Myocyte (in vitro differentiated cells): ENCODE data around the gene PPP4R2. TPM values are rescaled to one million over a fixed set of nuclear protein-coding genes. Genes with fewer than 3 reads are reported as not detected.

Experiments
- DNase-seq: peaks from one replicate; pipeline ENCODE4 v3.0.0-alpha.2; 2012; ENCODE audit warnings: low read depth
- total RNA-seq: library from RNA; depleted of rRNA; stranded (reverse); fragments of >200 nt; gene quantifications from 2 replicates; pipeline ENCODE4 v1.2.3, GENCODE V29; 2014

PPP4R2 gene
- total RNA-seq, 1 donor from 2014 or later: 95.2 TPM

DNA sequence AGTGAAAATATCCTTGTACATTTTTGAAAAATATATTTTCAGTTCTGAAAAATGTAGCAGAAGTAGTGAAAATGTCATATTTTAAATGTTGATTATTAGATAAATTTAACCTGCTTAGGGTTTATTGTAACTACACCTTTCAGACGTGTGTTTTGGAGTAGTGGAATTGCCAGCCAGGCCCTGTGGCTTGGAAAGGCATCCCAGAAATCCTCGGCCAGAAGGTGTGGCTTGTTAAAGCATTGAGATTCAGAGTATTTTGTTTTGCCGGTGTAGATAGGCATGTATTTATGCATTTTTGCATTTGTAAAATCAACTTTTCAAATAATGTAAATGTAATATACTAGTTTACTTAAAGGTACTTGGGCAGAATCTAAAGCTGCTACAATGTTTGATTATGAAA is 71.8 kb downstream of the PPP4R2 start:
- DNase-seq: peak; percentile 62

GRCh38 chr3:73069187-73069586 is 72.6 kb downstream of the PPP4R2 start:
- no peak for DNase-seq

DNA sequence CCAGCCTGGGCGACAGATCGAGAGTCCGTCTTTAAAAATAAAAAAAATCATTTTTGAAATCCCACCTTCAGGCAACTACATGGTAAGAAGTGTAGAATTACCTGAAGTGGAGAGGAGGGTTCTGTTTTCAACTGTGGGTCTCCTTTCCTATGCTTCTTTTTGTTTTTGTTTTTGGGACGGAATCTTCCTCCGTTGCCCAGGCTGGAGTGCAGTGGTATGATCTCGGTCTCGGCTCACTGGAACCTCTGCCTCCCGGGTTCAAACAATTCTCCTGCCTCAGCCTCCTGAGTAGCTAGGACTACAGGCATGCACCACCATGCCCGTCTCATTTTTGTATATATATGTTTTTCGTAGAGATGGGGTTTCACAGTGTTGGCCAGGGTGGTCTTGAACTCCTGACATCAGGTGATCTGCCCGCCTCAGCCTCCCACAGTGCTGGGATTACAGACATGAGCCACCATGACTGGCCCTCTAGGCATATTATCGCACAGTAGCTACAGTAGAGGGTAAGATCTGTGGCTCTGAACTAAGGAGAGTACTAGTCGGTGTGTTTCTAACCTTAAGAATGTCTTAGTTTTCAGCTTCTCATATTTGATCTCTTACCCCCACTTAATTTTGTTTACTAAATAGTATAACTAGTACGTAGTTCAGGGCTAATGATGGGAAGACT is 73.3 kb downstream of the PPP4R2 start:
- DNase-seq: no peak

DNA sequence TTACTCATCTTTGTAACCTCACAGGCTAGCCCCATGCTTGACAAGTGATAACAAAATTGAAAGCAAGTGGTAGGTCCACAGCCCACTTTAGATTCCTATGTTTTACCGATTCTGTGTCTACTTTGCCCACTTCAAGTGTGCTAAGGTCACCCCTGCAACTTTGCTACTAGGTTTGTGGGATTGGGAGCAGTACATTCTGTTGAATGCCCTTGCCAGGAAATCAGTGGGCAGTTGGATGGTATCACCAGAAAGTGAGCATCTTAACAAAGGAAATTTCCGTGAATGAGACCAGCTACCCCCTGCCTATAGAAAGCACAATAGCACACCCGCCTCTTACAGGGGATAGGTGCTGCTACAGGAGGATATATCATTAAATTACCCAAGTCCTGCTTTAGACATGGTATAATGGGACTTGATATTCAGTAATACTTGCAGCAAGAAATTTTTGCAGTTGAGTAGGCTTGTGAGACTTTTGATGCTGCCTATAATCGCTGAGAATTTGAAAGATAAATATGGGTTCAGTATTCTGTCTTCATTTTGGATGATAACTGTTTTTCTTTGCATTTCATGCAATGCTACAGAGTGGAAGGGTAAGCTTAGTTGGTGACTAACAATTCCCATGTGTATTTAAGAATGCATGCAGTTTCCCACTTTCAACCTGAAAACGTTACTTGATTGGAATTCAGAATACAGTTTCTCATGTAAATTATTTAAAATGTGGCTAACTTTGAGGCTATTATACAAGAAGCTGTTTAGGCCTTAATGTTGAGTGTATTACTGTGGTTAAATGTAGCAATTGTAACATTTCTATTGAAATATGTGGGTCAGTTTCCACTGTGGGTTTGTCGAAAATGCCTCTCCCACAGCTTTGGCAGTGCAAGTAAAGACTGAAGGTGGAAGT is 74.3 kb downstream of the PPP4R2 start:
- DNase-seq: no peak

DNA sequence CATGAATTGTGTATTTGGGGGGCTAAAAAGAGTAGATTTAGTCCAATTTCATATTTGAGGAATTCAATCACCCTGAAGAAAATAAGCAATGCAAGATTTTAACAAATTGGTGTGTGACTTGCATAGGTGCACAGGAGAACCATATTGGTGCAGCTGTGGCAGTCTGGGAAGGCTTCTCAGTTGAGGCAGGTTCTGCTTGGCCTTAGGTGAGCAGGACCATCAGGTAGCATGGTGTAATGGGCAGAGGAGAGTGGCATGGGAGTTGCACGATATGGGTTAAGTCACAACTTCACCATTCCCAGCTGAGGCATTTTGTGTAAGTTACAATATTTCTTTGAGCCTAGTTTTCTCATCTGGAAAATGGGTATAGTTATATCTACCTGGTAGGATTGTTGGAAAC is 75.3 kb downstream of the PPP4R2 start:
- no peak for DNase-seq

DNA sequence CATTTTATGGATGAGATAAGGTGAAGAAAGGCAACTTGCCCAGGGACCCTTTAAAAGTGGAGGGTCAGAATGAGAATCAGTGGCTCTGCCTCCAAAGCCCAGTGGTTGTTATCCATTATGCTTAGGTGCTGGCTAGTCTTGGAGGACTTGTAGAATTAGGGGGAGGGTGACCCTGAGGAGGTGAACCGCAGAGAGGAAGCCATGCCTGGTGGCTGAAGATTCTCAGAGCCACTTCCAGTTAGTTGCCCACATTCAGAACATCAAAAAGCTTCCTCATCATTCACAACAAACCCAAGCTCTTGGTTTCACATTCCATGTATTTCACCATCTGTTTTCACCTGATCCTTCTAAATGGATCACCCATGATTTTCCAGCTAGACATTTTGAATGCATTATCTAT is 76.0 kb downstream of the PPP4R2 start:
- no peak for DNase-seq

DNA sequence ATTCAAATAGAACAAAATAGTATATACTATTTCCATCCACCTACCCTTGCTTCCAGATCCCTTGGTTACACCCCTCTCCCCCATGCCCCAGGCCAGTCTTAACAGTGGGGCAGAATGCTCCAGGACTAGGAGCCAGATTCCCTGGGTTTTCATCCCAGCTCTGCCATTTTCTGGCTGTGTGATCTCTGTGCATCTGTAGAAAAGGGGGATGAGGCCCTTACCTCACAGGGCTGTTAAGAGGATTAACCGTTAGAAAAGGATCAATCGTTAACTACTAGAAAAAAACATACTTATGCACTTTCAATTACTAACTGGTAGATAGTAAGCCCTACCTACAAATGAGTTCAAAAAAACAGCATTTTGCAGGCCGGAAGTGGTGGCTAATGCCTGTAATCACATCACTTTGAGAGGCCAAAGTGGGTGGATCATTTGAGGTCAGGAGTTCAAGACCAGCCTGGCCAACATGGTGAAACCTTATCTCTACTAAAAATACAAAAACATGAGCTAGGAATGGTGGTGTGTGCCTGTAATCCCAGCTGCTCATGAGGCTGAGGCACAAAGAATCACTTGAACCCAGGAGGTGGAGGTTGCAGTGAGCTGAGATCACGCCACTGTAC is 76.6 kb downstream of the PPP4R2 start:
- no peak for DNase-seq

DNA sequence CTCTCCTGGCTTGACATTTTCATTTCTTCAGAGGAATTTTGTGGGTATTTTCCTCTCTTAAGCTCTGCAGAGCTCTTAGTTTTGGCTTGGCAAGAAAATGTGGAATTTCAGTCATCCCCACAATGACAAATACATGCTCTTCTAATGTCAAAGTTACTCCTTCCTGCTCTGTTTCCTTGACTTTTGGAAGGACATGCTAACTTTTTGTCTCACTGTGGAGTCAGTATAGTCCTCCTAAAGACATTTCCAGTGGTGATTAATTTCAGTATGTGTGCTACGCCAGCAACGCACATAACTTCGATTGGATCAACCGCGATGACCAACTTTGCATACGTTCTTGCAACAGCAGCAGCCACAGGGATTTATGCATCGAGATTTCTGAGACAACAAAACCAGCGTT is 78.2 kb downstream of the PPP4R2 start:
- DNase-seq: no peak

- no peak for DNase-seq
Observed at GRCh38 chr3:73080216-73080966, 83.8 kb downstream of the PPP4R2 start.

GRCh38 chr3:73081140-73081539 is 84.5 kb downstream of the PPP4R2 start:
- no peak for DNase-seq

GRCh38 chr3:73084170-73084569 is 87.6 kb downstream of the PPP4R2 start:
- no peak for DNase-seq

DNA sequence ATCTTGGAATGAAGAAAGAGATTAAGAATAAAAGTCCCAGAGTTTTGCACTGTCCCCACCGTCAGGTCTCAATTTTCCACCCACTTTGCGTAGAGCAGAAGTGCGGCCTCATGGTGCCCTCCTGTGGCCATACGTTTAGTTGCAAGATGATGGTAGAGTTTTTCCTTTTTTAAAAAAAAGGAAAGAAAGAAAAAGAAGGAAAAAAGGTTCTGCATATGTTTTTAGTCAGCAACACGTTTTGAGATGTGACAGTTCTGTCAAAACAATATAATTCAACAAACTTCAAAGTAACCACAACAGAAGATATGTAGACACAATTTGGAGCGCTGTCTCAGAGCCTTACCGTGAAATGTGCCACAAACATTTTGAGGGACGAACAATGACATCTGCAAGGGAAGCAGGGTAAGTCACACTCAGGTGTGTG is 89.5 kb downstream of the PPP4R2 start:
- DNase-seq: peak; percentile 52

DNA sequence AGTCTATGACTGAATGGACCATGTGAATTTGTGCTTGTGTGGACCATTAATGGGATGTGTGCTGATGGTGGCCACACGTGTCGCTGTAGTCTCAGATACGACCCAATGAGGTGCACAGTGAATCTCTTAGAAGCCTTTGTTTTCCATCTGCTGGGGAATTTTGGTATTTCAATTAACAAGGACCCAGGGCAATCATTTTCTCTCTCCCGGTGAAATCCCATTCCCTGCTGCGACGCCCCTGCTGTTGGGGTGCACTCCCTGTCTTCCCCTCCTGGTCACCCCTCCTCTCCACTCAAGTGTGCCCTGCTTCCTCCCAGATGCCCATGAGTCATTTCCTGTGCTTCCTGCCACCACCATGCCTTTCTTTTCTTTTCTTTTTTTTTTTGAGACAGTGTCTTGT is 97.5 kb downstream of the PPP4R2 start:
- DNase-seq: no peak

- no peak for DNase-seq
Observed at GRCh38 chr3:73094951-73095350, 98.3 kb downstream of the PPP4R2 start.

- no peak for DNase-seq
Observed at GRCh38 chr3:73096169-73096568, 99.6 kb downstream of the PPP4R2 start.

GRCh38 chr3:73098026-73098425 is 101.4 kb downstream of the PPP4R2 start:
- no peak for DNase-seq

DNA sequence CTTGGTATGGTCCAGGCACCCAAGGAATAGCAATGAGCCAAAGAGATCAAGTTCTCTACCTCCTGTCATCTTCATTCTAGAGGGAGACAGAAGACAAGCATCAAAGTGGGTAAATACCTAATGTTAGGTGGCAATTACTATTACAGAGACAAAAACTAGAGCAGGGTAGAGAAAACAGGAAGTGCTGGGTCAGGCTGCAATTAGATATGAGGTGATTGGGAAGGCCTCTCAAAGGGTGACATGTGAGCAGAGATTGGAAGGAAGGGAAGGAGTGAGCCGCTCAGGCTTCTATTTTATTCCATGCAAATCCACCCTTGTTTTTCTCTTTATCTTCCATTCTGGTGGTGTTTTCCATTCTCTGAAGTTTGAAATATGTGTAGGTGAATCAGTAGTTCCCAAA is 102.3 kb downstream of the PPP4R2 start:
- no peak for DNase-seq

DNA sequence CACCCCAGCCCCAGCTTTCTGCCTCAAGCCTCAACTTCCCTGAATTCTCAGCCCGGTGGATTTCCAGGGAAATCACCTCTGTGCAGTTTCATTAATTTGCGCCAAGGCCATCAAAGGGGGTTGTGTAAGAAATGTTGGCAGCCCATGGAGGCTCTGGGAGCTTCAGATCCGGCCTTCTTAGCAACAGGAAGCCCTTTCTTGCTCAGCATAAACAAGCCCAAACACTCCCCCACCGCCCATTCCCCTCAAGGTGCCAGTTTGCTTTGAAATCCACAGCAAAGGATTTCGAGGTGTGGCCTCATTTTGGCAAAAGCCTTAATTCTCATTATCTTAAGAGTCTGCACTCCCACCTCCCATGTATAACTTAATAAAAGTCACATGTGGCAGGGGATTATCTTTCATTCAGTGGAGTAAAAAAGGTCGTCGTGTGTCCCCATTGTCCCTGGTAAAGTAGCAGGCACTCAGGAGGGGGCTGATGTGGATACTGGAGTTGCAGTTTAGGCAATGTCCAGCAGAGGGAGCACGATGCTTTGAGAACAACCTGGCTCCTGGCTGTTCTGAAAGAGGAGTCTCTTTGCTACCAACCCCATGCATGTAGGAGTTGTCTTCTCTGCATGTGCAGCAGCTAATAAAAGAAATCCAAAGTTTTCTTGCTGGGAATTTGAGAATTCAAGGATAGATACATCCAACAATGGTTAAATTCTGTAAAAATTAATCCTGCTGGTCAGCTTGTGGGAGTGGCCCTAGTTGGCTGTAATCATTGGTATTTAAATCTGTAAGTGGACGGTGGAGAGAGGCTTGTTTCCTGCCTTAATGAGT is 104.3 kb downstream of the PPP4R2 start:
- DNase-seq: peak; percentile 89

DNA sequence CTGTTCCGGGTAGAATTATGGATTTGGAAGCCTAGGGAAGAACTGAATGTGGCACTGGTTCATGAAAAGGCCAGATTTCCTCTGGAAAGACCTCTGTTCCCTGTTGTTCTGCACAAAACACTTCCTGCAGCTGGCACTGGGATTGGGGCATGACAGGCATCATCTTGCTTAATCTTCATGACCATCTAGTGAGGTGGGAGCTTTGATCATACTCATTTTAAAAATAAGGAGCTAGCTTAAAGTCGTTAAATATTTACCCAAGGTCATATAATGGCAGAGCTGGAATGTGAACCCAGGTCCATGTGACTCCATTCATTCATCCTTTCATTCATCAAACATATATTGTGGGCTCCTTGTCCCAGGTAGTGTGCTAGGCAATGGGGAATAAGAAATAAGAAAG is 105.3 kb downstream of the PPP4R2 start:
- no peak for DNase-seq

- no peak for DNase-seq
Observed at GRCh38 chr3:73107215-73107614, 110.6 kb downstream of the PPP4R2 start.
